Measurements from ENCODE around the gene ATRX.
"Not testable (repeated sequence)": the region's sequence is repeated elsewhere in the genome, so short reads cannot be mapped to it uniquely, and the experiment has no call there.

Gene ATRX

DNA sequence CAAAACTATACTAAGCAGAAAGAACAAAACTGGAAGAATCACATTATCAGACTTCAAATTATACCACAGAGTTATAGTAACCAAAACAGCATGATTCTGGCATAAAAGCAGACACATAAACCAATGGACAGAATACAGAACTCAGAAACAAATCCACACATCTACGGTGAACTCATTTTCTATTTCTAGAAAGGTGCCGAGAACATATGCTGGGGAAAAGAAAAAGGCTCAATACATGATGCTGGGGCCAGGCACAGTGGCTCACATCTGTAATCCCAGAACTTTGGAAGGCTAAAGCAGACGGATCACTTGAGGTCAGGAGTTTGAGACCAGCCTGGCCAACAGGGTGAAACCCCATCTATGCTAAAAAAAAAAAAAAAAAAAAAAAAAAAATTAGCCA lies 52.7 kb downstream of the ATRX start:
- DNase-seq = no peak

- no peak for DNase-seq
Observed at GRCh38 chrX:77731821-77732419, 54.1 kb downstream of the ATRX start.

- not testable (repeated sequence) for DNase-seq
Observed at GRCh38 chrX:77726095-77726494, 59.9 kb downstream of the ATRX start.

DNA sequence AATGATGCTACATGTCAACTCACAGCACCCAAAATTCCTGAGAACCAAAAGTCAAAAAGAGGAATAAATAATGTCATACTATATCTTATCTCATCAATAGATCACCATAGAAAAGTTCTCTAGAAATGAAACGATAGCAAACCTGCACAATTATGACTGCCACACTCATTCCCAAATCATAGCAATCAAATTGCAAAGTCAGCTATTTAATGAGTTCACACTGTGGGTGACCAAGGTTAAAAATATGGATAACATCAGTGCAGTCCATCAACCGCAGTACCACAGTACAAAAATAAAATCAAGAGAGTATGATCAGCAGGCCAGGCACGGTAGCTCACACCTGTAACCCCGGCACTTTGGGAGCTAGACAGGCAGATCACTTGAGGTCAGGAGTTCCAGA lies 62.3 kb downstream of the ATRX start:
- no peak for DNase-seq

DNA sequence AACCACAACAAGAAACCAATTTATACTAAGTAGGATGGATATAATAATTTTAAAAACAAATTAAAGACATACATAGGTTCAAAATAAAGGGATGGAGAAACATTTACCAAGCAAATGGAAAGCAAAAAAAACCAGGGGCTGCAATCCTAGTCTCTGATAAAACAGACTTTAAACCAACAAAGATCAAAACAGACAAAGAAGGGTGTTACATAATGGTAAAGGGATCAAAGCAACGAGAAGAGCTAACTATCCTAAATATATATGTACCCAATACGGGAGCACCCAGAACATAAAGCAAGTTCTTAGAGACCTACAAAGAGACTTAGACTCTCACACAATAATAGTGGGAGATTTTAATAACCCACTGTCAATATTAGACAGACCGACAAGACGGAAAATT lies 66.6 kb downstream of the ATRX start:
- no peak for DNase-seq

GRCh38 chrX:77704881-77705280 lies 81.1 kb downstream of the ATRX start:
- no peak for DNase-seq

DNA sequence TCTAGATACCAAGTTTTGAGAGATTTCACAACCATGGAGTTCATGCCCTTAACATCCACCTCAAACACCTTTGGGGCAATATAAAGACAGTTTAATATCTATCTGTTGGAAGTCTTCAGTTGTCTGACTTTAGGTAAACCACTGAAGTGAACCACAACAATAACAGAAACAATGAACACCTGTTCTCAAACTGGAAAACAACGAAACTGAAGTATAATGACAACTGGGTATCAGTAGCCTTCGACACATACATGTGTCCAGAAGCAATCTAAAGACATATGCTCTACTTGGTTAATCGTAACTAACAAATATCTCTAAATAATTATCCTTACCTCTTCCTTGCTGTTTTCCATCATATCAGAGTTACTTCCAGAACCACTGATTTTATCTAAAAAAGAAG lies 87.8 kb downstream of the ATRX start:
- DNase-seq = no peak

DNA sequence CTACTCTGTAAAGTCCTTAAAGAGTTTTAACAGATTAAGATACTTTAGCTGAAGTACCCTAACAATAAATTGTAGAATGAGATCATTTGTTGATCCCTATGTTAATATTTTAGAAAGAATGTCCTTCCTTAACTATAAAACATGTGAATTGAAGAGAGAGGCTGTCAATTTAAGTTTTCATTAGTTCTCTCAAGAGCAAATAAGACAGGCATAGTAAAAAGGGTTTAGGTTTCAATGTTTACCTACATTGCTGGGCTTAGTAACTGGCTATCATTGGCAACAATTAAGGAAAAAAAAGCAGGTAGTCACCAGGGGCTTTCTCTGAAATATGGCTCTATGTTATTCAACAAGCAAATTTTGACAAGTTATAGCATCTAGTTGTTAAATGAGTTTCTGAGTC lies 91.5 kb downstream of the ATRX start:
- no peak for DNase-seq

DNA sequence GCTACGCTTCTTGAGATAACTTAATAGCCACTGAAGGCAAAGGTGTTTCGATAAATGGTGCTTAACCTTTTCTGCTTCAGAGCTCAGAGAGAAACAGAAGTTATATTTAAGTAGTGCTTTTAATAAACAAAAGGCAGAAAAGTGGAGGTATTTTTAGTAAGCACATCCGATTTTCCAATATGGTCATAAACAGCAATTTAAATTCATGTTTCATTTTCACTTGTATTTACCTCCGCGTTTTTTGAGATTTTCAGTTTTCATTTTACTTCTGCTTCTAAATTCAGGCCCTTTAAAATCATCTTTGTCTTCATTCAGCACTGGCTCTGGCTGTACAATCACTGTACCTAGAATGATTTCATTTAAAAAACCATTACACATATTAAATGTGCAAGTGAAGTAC lies 92.4 kb downstream of the ATRX start:
- DNase-seq = no peak

GRCh38 chrX:77691916-77692315 lies 94.1 kb downstream of the ATRX start:
- DNase-seq = no peak

GRCh38 chrX:77689376-77689775 lies 96.6 kb downstream of the ATRX start:
- DNase-seq = no peak

DNA sequence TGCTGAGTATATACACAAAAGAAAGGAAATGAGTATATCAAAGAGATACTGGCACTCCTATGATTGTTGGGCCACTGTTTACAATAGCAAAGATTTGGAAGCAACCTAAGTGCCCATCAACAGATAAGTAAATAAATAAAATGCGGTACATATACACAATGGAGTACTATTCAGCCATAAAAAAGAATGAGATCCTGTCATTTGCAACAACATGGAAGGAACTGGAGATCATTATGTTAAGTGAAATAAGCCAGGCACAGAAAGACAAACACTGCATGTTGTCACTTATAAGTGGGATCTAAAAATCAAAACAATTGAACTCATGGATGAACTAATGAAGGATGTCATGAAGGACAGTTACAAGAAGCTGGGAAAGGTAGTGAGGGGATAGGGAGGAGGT lies 100.3 kb downstream of the ATRX start:
- not testable (repeated sequence) for DNase-seq

- DNase-seq = no peak
Observed at GRCh38 chrX:77679144-77679543, 106.9 kb downstream of the ATRX start.

- no peak for DNase-seq
Observed at GRCh38 chrX:77675986-77676385, 110.0 kb downstream of the ATRX start.

DNA sequence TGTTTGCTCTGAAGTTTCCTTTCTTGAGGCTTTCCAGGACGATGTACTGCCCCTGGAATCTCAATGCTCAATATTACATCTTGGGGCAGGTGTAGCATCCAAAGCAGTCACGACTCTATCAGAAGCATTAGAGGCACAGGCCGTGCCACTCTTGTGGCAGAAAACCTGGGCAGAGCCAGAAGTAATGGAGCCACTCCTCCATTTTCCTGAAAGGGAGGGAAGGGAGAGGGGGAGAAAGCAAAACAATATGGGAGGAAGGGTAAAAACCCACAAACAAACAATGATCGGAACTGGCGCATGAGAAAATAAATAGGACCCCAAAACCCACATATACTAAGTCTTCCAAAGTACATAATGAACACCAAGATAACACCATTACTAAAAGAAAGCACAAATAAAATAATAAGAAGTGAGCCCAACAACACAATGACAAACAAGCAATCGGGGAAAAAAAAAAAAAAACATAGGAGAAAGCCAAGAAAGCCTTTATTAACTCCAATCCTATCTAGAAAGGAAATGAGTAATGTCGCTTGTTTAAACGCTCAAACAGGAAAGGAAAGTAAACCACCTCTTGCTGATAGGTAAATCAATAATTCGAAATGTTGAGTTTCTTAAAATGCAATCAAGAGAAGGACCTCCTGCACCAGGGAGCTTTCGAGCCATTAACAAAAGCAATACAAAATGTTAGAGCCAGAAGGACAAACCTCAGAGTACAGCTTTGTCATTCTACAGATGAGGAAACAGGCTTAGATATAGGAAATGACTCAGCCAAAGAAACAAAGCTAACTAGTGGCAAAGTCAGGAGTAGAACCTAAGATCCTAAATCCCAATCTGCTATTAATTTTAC lies 117.4 kb downstream of the ATRX start:
- no peak for DNase-seq

- no peak for DNase-seq
Observed at GRCh38 chrX:77658886-77659285, 127.1 kb downstream of the ATRX start.

GRCh38 chrX:77652095-77652494 lies 133.9 kb downstream of the ATRX start:
- DNase-seq = no peak

DNA sequence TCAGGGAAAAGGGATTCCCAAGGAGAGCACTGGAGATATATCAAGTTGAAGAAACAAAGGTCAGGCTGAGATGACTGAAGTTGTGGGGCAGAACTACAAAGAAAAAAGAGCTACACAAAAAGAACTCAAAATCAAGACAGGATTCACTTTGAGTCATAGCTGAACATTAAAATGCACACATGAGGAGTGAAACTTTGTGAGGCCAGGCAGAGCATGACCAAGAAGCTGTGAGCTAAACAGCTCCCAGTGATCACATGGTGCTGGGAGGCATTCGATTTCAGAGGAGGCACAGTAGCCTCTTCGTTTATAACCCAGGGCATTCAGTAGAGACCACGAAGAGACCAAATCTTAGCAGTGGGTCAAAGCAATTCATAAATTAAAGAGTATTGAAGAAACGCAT lies 145.3 kb downstream of the ATRX start:
- DNase-seq = no peak

DNA sequence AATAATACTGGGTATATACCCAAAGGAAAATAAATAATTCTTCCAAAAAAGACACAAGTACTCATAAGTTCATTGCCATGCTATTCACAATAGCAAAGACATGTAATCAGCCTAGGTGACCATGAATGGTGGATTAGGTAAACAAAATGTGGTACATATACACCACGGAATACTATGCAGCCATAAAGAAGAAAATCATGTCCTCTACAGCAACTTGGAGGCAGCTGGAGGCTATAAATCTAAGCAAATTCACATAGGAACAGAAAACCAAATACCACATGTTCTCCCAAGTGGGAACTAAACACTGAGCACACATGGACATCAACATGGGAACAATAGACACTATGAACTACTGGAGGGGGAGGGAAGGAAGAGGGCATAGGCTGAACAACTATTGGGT lies 146.2 kb downstream of the ATRX start:
- DNase-seq = no peak

DNA sequence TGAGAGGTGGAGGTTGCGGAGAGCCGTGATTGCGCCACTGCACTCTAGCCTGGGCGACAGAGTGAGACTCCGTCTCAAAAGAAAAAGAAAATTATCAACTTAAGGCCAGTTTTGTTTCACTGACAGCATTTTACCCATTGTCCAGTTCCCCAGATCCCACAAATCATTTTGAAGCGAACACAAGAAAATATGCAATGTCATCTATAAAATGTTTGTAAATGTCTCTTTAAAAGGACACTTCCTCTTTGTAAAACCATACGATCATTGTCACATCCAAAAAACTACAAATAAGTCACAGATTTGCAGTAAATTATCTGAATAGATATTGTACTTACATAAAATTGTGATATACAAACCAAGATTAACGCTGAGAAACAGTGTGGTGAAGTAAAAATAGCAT lies 147.6 kb downstream of the ATRX start:
- no peak for DNase-seq

- no peak for DNase-seq
Observed at GRCh38 chrX:77635373-77635772, 150.6 kb downstream of the ATRX start.

GRCh38 chrX:77628294-77629025 lies 157.6 kb downstream of the ATRX start:
- no peak for DNase-seq

DNA sequence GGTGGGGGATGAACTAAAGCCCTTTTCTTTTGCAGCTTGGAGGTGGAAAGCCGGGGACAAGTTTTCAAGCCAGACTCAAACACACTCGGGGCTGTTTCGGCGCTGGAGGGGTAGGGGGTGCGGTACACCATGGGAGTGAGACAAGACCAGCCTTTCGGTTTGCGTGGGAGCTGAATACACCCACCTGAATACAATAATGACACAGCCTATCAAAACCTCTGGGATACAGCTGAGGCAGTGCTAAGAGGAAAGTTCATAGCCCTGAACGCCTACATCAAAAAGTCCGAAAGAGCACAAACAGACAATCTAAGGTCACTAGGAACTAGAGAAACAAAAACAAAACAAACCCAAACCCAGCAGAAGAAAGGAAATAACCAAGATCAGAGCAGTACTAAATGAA lies 163.3 kb downstream of the ATRX start:
- no peak for DNase-seq

- no peak for DNase-seq
Observed at GRCh38 chrX:77622233-77622632, 163.8 kb downstream of the ATRX start.

Data from NCI-H1930 (cell line).